Tibial artery (tissue), 4 donors: ENCODE measurements around the gene THBS1.

Experiments
- DNase-seq, 2 donors: peaks; one replicate each; pipeline ENCODE4 v3.0.0-alpha.2; 2019
- H3K27ac ChIP-seq, 2 donors: fragments of 200-600 bp; sonication (generic) in 1 of 2; 1 replicate in 1 of 2; 2 replicates in 1 of 2; pipeline ENCODE4 v1.5.1; 2018 to 2019; ENCODE audit warnings: mild to moderate bottlenecking in 1 of 2
- H3K27me3 ChIP-seq, 2 donors: fragments of 200-600 bp; sonication (generic) in 1 of 2; one replicate each; pipeline versions ENCODE4 v1.5.1 to v1.6.0; 2016 to 2019
- H3K36me3 ChIP-seq, 3 donors: fragments of 200-600 bp; sonication (generic) in 2 of 3; one replicate each; pipeline ENCODE4 v1.5.1; 2016 to 2019; ENCODE audit warnings: mild to moderate bottlenecking in 2 of 3
- H3K4me1 ChIP-seq, 4 donors: fragments of 200-600 bp; sonication (generic) in 2 of 4; 1 replicate in 3 of 4; 2 replicates in 1 of 4; pipeline ENCODE4 v1.5.1; 2016 to 2019
- H3K4me3 ChIP-seq, 2 donors: fragments of 200-600 bp; sonication (generic) in 1 of 2; 1 replicate in 1 of 2; 2 replicates in 1 of 2; pipeline ENCODE4 v1.5.1; 2018 to 2019; ENCODE audit warnings: mild to moderate bottlenecking in 2 of 2
- H3K9me3 ChIP-seq, 3 donors: fragments of 200-600 bp; sonication (generic) in 1 of 3; one replicate each; pipeline ENCODE4 v1.5.1; 2016 to 2019
- CTCF ChIP-seq, 2 experiments: fragments of 200-600 bp in 1 of 2; fragments of 450-650 bp in 1 of 2; IDR thresholded peaks; one replicate each; pipeline ENCODE4 v1.5.1; 2017 to 2019; ENCODE audit warnings: antibody characterized with exemption in 2 of 2, mild to moderate bottlenecking in 1 of 2, moderate library complexity in 1 of 2
- intact Hi-C: fragments of 100-400 bp; cut with DNase I; formaldehyde crosslinking; loops from one replicate; pipeline ENCODE4 v1.15.0; 2023; ENCODE audit warnings: low total_unique reads

THBS1 gene

GRCh38 chr15:39583596-39584265 lies 2.9 kb downstream of the THBS1 start:
- TF ChIP-seq CTCF (IDR thresholded peaks at IDR 0.05), result peak in 1 of 2 experiments; percentile 25
- intact Hi-C loops, result loop anchor here (2.0 to 10.0 kb wide), 3 partner anchors 171 to 456 kb away; no protein-coding TSS in a partner anchor
- peaks cover 51 to 70% (median 63%) of the 10 kb centered on the region in 3 donors for H3K36me3 ChIP-seq

GRCh38 chr15:39584266-39584659 lies 3.4 kb downstream of the THBS1 start:
- Histone ChIP-seq H3K27ac (peak overlapping the region in 1 of 2 donors; percentile 77), H3K9me3 (no peaks in the 10 kb centered on the region), H3K36me3 (peaks cover 56 to 75% (median 68%) of the 10 kb centered on the region in 3 donors), H3K27me3 (no peaks in the 10 kb centered on the region), H3K4me1 (peaks cover 0 to 68% (median 28%) of the 10 kb centered on the region in 4 donors), H3K4me3 (peak overlapping the region; percentile 69)
- no peak for TF ChIP-seq CTCF (IDR thresholded peaks at IDR 0.05)
- intact Hi-C loops, result loop anchor here (5.0 to 10.0 kb wide), 2 partner anchors 171 to 457 kb away; no protein-coding TSS in a partner anchor
- no peak for DNase-seq

More at GRCh38 chr15:39583596-39584265, 2.9 kb downstream of the THBS1 start:
- Histone ChIP-seq H3K4me3 (peak overlapping the region; percentile 69), H3K27me3 (no peaks in the 10 kb centered on the region), H3K9me3 (no peaks in the 10 kb centered on the region), H3K27ac (peak overlapping the region; percentile 8 to 77), H3K4me1 (peaks cover 0 to 73% (median 31%) of the 10 kb centered on the region in 4 donors)
- no peak for DNase-seq

- no peak for DNase-seq
- Histone ChIP-seq H3K36me3 (peaks cover 62 to 81% (median 74%) of the 10 kb centered on the region in 3 donors), H3K27me3 (no peaks in the 10 kb centered on the region), H3K4me1 (peaks cover 0 to 68% (median 25%) of the 10 kb centered on the region in 4 donors), H3K27ac (peak overlapping the region in 1 of 2 donors; percentile 77), H3K9me3 (no peaks in the 10 kb centered on the region), H3K4me3 (peak overlapping the region in 1 of 2 donors; percentile 69)
- intact Hi-C loops, result loop anchor here (5.0 to 10.0 kb wide), 2 partner anchors 170 to 458 kb away; no protein-coding TSS in a partner anchor
- no peak for TF ChIP-seq CTCF (IDR thresholded peaks at IDR 0.05)
Observed at GRCh38 chr15:39584662-39585388, 3.9 kb downstream of the THBS1 start.

GRCh38 chr15:39585389-39585841 lies 4.5 kb downstream of the THBS1 start:
- intact Hi-C loops, result loop anchor here (10.0 kb wide), 1 partner anchor 169 kb away; no protein-coding TSS in a partner anchor

More at GRCh38 chr15:39585389-39585841, 4.5 kb downstream of the THBS1 start:
- no peak for TF ChIP-seq CTCF (IDR thresholded peaks at IDR 0.05)
- no peaks in the 10 kb centered on the region for H3K27me3 ChIP-seq
- H3K36me3 ChIP-seq, result peaks cover 67 to 87% (median 79%) of the 10 kb centered on the region in 3 donors
- peak overlapping the region in 1 of 2 donors; percentile 69 for H3K4me3 ChIP-seq
- peaks cover 0 to 68% (median 24%) of the 10 kb centered on the region in 4 donors for H3K4me1 ChIP-seq
- no peak for DNase-seq
- H3K9me3 ChIP-seq, result no peaks in the 10 kb centered on the region
- peak overlapping the region in 1 of 2 donors; percentile 10 for H3K27ac ChIP-seq
